K562 (cell line): ENCODE results near the gene PMM1. TPM values are rescaled to one million over a fixed set of nuclear protein-coding genes. Genes with fewer than 3 reads are reported as not detected.

ENCODE experiments used
- BRF1 ChIP-seq: IDR thresholded peaks from 3 replicates; pipeline ENCODE4 v1.6.1; 2011; ENCODE audit warnings: borderline replicate concordance, mild to moderate bottlenecking; ENCODE audit not compliant: insufficient read length; ENCODE audit errors: extremely low read depth
- CHCHD3 ChIP-seq: fragments of 250-450 bp; sonication (Bioruptor Pico); IDR thresholded peaks from 2 replicates; pipeline ENCODE4 v2.1.2; 2022; ENCODE audit warnings: mild to moderate bottlenecking
- CHD1 ChIP-seq: fragments of 200-600 bp; sonication (generic); IDR thresholded peaks from one replicate; pipeline ENCODE4 v1.6.1; 2012; ENCODE audit warnings: mild to moderate bottlenecking, moderate library complexity, low read length, inconsistent platforms
- CREBBP ChIP-seq: IDR thresholded peaks from one replicate; pipeline ENCODE4 v1.6.1; 2012; ENCODE audit warnings: low read depth, mild to moderate bottlenecking, control low read depth, inconsistent platforms, low read length
- DMBX1 ChIP-seq: fragments of 250-450 bp; sonication (Bioruptor Pico); IDR thresholded peaks from 2 replicates; pipeline ENCODE4 v1.8.0; 2022; ENCODE audit warnings: inconsistent platforms, mild to moderate bottlenecking, moderate library complexity, borderline replicate concordance
- E2F3 ChIP-seq: fragments of 250-450 bp; sonication (Bioruptor Pico); IDR thresholded peaks from 2 replicates; pipeline ENCODE4 v1.4.0; 2020; ENCODE audit warnings: mild to moderate bottlenecking
- GATAD2A ChIP-seq: fragments of 450-650 bp; IDR thresholded peaks from 2 replicates; pipeline ENCODE4 v1.6.1; 2017
- HNRNPH1 ChIP-seq: fragments of 200-400 bp; formaldehyde crosslinking; optimal IDR thresholded peaks from 2 replicates; pipeline ENCODE3; 2017; ENCODE audit warnings: low read depth, mild to moderate bottlenecking, low read length, moderate library complexity
- IRF2 ChIP-seq: sonication (generic); formaldehyde crosslinking; IDR thresholded peaks from 2 replicates; pipeline ENCODE4 v1.8.1; 2022; ENCODE audit warnings: mild to moderate bottlenecking, missing genetic modification reagents
- MBD1 ChIP-seq: fragments of 250-450 bp; sonication (Bioruptor Pico); IDR thresholded peaks from 2 replicates; pipeline ENCODE4 v1.8.0; 2022; ENCODE audit warnings: inconsistent platforms
- UBTF ChIP-seq, 2 experiments: IDR thresholded peaks; 2 replicates each; pipeline ENCODE4 v1.6.1; 2012; ENCODE audit warnings: improper control_type of control experiment in 2 of 2, low read depth in 2 of 2, low read length in 2 of 2, borderline replicate concordance in 1 of 2
- ZNF165 ChIP-seq: fragments of 250-450 bp; sonication (Bioruptor Pico); IDR thresholded peaks from 2 replicates; pipeline ENCODE4 v1.4.0; 2020; ENCODE audit warnings: borderline replicate concordance
- ZNF436 ChIP-seq: fragments of 250-450, 450-650 bp; sonication (Bioruptor Pico); formaldehyde crosslinking; IDR thresholded peaks from 2 replicates; pipeline ENCODE4 v1.7.0; 2020; ENCODE audit warnings: mild to moderate bottlenecking
- polyA plus RNA-seq, 8 experiments: library from polyadenylated mRNA; depleted of rRNA in 4 of 8; stranded (reverse) in 5 of 8; unstranded in 3 of 8; fragments of >200 nt; fragmentation: Nextera tagmentation in 2 of 8; fragmentation: Illumina TruSeq in 1 of 8; extraction: Ambion mirVana in 2 of 8; extraction: Trizol in 1 of 8; gene quantifications; 2 replicates each; pipeline versions ENCODE4 v1.2.1 to v1.2.3, GENCODE V29; 2011 to 2014; ENCODE audit warnings: inconsistent platforms in 1 of 8, missing spikeins in 1 of 8
- total RNA-seq, 7 experiments: library from RNA; depleted of rRNA in 6 of 7; stranded (reverse); fragments of >200 nt in 6 of 7; fragmentation: Illumina TruSeq in 2 of 7; extraction: Trizol in 2 of 7; gene quantifications; 2 replicates each; pipeline versions ENCODE4 v1.2.1 to v1.2.3, GENCODE V29; 2011 to 2021; ENCODE audit warnings: low replicate concordance in 1 of 7
- TF ChIP-seq, protein P1 (sequence below), 3 experiments: fragments of 200-800 bp in 1 of 3; sonication (Bioruptor generic) in 1 of 3; sonication (generic) in 1 of 3; formaldehyde crosslinking in 1 of 3; IDR thresholded peaks; 2 replicates each; pipeline versions ENCODE4 v1.6.1 to v1.8.0; 2016 to 2022; ENCODE audit warnings: mild to moderate bottlenecking in 2 of 3, missing compliant biosample characterization in 2 of 3, missing genetic modification characterization in 2 of 3, missing genetic modification reagents in 1 of 3

Gene PMM1
- total and polyA plus RNA-seq, 9 of the 15 experiments (the other 6 are each of a cell fraction or from before 2014, with no cell fraction given), result 10.2 to 31.7 (median 20.3) TPM

DNA sequence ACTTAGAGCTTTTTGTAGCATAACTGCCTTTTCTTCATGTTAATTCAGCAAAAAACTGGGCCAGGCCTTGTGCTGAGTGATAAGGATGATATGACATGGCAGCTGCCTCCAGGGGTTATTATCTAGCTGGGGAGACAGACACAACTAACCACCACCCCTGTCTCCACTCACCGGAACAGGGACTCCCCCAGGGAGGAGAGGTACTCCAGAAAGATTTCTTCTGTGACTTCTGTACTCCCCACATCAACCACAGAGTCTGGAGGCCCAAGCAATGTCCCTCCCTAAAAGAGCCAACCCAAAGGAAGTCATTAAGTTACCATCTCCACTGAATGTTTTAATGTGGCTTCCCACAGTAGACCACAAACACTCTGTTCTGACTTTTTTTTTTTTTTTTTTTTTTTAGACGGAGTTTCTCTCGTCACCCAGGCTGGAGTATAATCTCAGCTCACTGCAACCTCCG, 14.3 kb upstream of the PMM1 start (continued):
- TF ChIP-seq CREBBP, result no peak
- TF ChIP-seq MBD1 (CRISPR knock-in tag), result no peak
- no peak for TF ChIP-seq BRF1
- no peak for TF ChIP-seq HNRNPH1
- no peak for TF ChIP-seq DMBX1 (CRISPR knock-in tag)
- TF ChIP-seq CHD1, result no peak
- TF ChIP-seq CHCHD3 (CRISPR knock-in tag), result no peak
- no peak for TF ChIP-seq E2F3
- no peak for TF ChIP-seq ZNF436 (CRISPR knock-in tag)
- TF ChIP-seq IRF2, result no peak
- no peak for TF ChIP-seq GATAD2A
- TF ChIP-seq UBTF (IDR thresholded peaks at IDR 0.05; ENCODE audit: borderline replicate concordance in 1 of 2, low read depth in 2 of 2, low read length in 2 of 2), result no peak
- TF ChIP-seq, protein P1, sequence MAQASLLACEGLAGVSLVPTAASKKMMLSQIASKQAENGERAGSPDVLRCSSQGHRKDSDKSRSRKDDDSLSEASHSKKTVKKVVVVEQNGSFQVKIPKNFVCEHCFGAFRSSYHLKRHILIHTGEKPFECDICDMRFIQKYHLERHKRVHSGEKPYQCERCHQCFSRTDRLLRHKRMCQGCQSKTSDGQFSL (CRISPR knock-in tag; IDR thresholded peaks at IDR 0.05), result no peak
- TF ChIP-seq, protein P1 (tag; IDR thresholded peaks at IDR 0.05), result no peak
- TF ChIP-seq ZNF165 (CRISPR knock-in tag), result no peak
